Bronchial epithelial cell (primary cell): Measurements from ENCODE around the gene GNAS. TPM values are rescaled to one million over a fixed set of nuclear protein-coding genes. Genes with fewer than 3 reads are reported as not detected.

Source experiments
- DNase-seq: peaks from one replicate; pipeline ENCODE4 v3.0.0-alpha.2; 2010; ENCODE audit warnings: low read depth
- FAIRE-seq: peaks from 2 replicates; lab custom pipeline; 2011; peaks lifted over from hg19 to GRCh38; lab: Jason Lieb, UNC
- H3K27me3 ChIP-seq: 2 replicates; pipeline ENCODE4 v1.5.1; 2011; ENCODE audit warnings: low read length; ENCODE audit not compliant: control insufficient read depth, insufficient read depth
- H3K36me3 ChIP-seq: 2 replicates; pipeline ENCODE4 v1.5.1; 2011; ENCODE audit warnings: low read length; ENCODE audit not compliant: control insufficient read depth, insufficient read depth
- H3K4me3 ChIP-seq: 2 replicates; pipeline ENCODE4 v1.5.1; 2011; ENCODE audit warnings: mild to moderate bottlenecking, low read depth, low read length, control low read depth
- total RNA-seq: library from RNA; depleted of rRNA; stranded (reverse); fragments of >200 nt; gene quantifications from 2 replicates; pipeline ENCODE4 v1.2.1, GENCODE V29; 2014
- TF ChIP-seq, protein P1 (sequence below): IDR thresholded peaks from 2 replicates; pipeline ENCODE4 v1.5.1; 2011; ENCODE audit warnings: mild to moderate bottlenecking, moderate library complexity, low read length, control low read depth, inconsistent platforms; ENCODE audit not compliant: insufficient read depth, severe bottlenecking

GNAS gene
- total RNA-seq, 1 donor from 2014 or later, result 279 TPM

DNA sequence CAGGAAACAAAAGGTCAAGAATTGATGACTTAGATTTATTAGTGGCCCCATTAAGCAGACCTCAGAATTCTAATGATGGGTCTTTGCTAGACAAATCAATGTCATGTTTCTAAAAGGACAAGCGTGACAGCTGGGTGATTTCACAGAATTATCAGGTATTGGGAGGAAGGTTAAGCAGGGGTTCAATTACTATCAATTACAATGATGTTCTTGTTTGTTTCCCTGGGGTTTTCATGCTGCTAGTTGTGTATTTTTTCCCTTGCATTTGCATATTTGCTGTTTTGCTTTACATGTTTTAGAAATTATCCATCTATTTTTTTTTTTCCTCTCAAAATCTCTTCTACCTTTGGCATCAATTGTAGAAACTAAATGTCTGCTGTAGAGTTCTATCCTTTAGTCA, 27.9 kb downstream of the GNAS start:
- no peak for DNase-seq
- H3K4me3 ChIP-seq, result no peak overlapping the region
- no peaks in the 10 kb centered on the region for H3K36me3 ChIP-seq
- H3K27me3 ChIP-seq, result peaks cover 14% of the 10 kb centered on the region
- TF ChIP-seq, protein P1, sequence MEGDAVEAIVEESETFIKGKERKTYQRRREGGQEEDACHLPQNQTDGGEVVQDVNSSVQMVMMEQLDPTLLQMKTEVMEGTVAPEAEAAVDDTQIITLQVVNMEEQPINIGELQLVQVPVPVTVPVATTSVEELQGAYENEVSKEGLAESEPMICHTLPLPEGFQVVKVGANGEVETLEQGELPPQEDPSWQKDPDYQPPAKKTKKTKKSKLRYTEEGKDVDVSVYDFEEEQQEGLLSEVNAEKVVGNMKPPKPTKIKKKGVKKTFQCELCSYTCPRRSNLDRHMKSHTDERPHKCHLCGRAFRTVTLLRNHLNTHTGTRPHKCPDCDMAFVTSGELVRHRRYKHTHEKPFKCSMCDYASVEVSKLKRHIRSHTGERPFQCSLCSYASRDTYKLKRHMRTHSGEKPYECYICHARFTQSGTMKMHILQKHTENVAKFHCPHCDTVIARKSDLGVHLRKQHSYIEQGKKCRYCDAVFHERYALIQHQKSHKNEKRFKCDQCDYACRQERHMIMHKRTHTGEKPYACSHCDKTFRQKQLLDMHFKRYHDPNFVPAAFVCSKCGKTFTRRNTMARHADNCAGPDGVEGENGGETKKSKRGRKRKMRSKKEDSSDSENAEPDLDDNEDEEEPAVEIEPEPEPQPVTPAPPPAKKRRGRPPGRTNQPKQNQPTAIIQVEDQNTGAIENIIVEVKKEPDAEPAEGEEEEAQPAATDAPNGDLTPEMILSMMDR, result no peak
- no peak for FAIRE-seq

DNA sequence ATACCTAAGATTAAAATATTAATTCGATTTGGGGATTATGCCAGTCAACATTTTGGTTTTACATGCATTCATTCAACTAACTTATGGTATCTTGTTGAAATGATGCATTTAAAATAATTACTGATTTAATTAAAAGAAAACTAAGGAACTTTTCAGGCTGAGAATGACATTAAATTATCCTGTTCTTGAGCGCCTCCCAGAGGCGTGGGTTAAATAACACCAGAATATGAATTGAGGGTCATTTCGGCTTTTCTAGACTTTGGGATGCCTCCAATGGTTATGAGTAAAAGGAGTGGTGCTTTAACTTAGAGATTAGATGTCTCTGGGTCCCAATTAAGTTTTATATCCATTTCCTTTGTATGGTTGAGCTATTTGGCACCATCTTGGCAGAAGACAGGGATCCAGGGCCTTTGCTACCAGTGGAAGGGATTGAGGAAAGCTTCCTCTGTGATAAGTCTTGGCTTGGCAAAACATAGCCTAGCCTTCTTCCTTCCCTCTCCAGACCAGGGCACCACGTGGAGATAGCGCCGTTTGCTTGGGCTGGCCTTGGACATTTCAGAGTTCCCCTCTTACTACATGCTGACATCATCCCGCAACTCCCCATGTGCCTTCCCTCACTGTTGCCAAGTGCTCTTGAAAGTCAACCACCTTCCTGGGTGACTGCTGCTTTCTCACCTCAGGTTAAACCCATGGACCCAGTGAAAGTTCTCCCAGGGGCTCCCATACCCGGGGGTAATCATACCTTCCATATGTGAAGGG, 28.7 kb downstream of the GNAS start:
- no peak overlapping the region for H3K4me3 ChIP-seq
- no peak for DNase-seq
- peaks cover 14% of the 10 kb centered on the region for H3K27me3 ChIP-seq
- TF ChIP-seq, protein P1, result no peak
- no peak for FAIRE-seq
- H3K36me3 ChIP-seq, result no peaks in the 10 kb centered on the region

GRCh38 chr20:58882704-58883089, 30.2 kb downstream of the GNAS start:
- TF ChIP-seq, protein P1, result no peak
- no peak for DNase-seq
- no peak for FAIRE-seq
- peaks cover 14% of the 10 kb centered on the region for H3K27me3 ChIP-seq
- H3K36me3 ChIP-seq, result no peaks in the 10 kb centered on the region
- no peak overlapping the region for H3K4me3 ChIP-seq

DNA sequence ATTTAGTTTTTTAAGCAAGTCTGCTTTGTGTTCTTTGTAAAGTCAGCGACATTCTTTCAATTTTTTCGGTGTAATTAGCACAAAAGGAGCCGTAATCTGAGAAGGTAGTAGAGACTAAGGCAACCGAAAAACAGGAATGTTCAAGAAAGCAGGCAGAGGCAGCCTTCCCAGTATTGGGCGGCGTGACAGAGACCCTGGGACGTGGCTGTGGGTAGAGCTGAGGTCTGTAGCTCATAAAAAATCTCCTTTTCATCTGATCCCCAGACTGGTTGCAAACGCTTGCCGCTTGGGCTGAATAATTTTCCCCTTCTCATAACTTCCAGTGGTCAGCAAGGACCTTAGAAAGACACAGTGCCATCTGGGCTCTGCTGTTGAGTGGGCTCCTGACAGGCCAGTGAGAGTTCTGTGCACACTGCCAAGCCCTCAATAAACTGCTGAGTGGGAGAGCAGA, 30.8 kb downstream of the GNAS start:
- no peak for FAIRE-seq

DNA sequence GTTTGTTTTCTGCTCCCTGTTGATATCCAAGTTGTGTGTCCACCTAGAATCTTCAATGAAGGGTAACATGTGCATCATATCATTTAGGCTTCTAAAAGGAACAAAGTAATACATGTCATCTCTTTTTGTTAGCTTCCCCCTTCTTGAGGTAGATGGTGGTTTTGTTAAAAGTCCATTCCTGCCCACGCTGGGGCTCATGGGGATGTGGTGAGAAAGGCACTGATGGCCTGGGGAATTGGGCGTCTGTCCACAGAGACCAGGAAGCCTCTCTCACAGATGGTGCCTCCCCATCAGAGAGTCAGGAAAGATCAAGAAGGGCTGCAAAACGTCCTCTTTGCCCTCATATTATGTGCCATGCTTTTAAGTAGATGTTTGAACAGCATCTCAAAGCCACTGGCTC, 32.5 kb downstream of the GNAS start:
- TF ChIP-seq, protein P1, result no peak
- H3K4me3 ChIP-seq, result no peak overlapping the region
- H3K27me3 ChIP-seq, result peaks cover 14% of the 10 kb centered on the region
- DNase-seq, result no peak
- no peaks in the 10 kb centered on the region for H3K36me3 ChIP-seq
- no peak for FAIRE-seq

More for the DNA sequence above, 30.8 kb downstream of the GNAS start:
- H3K27me3 ChIP-seq, result peaks cover 14% of the 10 kb centered on the region
- no peak overlapping the region for H3K4me3 ChIP-seq
- H3K36me3 ChIP-seq, result no peaks in the 10 kb centered on the region
- DNase-seq, result no peak
- TF ChIP-seq, protein P1, result no peak
